Esophagus muscularis mucosa (tissue), 3 donors: ENCODE measurements around the gene ATF7IP2.

Experiments
- POLR2A ChIP-seq: fragments of 450-650 bp; IDR thresholded peaks from one replicate; pipeline ENCODE4 v1.6.1; 2017; ENCODE audit warnings: antibody characterized with exemption, moderate library complexity, mild to moderate bottlenecking, low read depth
- POLR2AphosphoS5 ChIP-seq, 2 donors: sonication (generic); formaldehyde crosslinking; IDR thresholded peaks; one replicate each; pipeline ENCODE4 v1.6.1; 2017; ENCODE audit warnings: antibody characterized with exemption in 2 of 2
- TF ChIP-seq, protein P1 (sequence below), 3 experiments: fragments of 200-600 bp in 2 of 3; fragments of 450-650 bp in 1 of 3; sonication (generic) in 2 of 3; IDR thresholded peaks; one replicate each; pipeline ENCODE4 v1.5.1; 2017 to 2019; ENCODE audit warnings: antibody characterized with exemption in 3 of 3, mild to moderate bottlenecking in 2 of 3, moderate library complexity in 1 of 3

- TF ChIP-seq, protein P1, sequence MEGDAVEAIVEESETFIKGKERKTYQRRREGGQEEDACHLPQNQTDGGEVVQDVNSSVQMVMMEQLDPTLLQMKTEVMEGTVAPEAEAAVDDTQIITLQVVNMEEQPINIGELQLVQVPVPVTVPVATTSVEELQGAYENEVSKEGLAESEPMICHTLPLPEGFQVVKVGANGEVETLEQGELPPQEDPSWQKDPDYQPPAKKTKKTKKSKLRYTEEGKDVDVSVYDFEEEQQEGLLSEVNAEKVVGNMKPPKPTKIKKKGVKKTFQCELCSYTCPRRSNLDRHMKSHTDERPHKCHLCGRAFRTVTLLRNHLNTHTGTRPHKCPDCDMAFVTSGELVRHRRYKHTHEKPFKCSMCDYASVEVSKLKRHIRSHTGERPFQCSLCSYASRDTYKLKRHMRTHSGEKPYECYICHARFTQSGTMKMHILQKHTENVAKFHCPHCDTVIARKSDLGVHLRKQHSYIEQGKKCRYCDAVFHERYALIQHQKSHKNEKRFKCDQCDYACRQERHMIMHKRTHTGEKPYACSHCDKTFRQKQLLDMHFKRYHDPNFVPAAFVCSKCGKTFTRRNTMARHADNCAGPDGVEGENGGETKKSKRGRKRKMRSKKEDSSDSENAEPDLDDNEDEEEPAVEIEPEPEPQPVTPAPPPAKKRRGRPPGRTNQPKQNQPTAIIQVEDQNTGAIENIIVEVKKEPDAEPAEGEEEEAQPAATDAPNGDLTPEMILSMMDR (IDR thresholded peaks at IDR 0.05) = no peak
- no peak for TF ChIP-seq POLR2A
- TF ChIP-seq POLR2AphosphoS5 (IDR thresholded peaks at IDR 0.05) = no peak
These were observed 17.1 kb downstream of the ATF7IP2 start for GRCh38 chr16:10402975-10403374.
